Measurements from ENCODE around the gene POC5.
"Not testable (repeated sequence)": the region's sequence is repeated elsewhere in the genome, so short reads cannot be mapped to it uniquely, and the experiment has no call there.

Gene POC5, protein sequence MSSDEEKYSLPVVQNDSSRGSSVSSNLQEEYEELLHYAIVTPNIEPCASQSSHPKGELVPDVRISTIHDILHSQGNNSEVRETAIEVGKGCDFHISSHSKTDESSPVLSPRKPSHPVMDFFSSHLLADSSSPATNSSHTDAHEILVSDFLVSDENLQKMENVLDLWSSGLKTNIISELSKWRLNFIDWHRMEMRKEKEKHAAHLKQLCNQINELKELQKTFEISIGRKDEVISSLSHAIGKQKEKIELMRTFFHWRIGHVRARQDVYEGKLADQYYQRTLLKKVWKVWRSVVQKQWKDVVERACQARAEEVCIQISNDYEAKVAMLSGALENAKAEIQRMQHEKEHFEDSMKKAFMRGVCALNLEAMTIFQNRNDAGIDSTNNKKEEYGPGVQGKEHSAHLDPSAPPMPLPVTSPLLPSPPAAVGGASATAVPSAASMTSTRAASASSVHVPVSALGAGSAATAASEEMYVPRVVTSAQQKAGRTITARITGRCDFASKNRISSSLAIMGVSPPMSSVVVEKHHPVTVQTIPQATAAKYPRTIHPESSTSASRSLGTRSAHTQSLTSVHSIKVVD

DNA sequence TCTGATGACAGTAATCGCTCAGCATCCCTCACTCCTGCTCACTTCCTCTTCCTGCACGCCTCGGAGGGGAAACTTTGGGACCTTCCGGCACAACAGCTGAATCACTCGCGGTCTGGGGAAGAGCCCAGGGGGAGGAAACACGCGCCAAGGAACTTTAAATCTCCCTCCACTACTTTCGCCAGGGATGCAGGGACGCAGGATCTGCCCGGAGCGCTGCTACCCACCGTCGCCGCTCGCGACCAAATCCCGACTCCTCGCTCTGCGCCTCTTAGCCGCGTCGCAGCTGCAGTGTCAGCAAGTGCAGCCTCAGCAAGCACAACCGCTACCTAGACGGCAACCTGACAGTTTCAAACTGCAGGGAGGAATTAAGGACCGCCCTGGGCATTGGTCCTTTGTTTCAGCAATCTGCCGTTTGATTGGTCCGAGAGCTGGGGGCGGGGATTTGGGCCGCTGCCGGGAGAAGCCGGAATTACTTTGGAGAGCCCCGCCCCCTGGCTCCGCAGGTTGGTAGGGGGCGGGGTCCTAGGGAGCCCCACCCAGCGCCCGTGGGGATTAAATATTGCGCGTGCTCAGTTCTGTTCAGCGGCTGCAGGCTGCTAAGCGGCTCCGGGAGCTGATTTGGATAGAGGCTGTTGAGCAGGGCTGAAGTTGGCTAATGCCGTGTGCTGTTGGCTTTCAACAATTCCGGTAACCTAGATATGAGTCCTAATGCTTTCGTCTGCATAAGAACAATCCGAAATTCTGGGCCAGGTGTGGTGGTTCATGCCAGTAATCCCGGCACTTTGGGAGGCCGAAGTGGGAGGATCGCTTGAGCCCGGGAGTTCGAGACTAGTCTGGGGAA, at the start of gene POC5:
TSS of gene POC5 (minus strand) at position 356 of the 841 bp plus-strand sequence. CDS start 4,500 bp downstream, outside the sequence.
- peak; percentile 99 for DNase-seq

DNA sequence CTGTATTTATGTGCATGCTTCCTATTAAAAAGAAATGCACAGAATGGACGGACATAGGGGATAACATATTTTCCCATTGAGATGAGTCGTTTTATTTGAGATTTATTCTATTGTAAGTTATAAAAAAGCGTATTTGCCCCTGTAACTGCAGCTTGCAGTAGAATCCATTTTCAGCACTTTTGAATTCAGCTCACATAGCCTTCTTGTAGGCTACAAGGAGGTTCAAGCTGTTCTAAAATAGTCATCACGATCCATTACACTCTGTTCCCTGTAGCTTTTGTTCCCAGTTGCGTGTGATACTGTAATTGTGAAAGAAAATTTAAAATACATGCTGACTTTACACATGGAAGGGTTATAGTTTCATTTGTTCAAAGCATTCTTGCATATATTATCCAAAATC, 40.9 kb upstream of the POC5 start:
- no peak for DNase-seq

DNA sequence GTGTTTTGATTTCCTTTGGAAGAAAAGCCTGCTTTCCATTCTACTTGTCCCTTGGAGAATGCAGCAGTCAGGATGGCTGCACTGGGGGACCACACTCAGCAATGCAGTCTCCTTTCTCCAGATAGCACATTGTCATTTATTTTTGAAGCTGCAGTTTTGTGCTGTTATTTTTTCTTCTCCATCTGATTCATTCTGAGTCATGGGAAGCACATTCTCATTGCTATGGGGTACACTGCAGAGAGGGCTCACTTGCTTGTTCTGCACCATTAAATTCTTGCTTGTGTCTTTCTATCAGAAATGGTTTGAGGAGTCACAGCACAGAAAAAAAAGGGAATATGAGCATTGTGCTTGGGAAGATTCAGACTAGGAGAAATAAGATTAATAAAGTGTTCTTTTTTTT, 39.7 kb upstream of the POC5 start:
- no peak for DNase-seq

DNA sequence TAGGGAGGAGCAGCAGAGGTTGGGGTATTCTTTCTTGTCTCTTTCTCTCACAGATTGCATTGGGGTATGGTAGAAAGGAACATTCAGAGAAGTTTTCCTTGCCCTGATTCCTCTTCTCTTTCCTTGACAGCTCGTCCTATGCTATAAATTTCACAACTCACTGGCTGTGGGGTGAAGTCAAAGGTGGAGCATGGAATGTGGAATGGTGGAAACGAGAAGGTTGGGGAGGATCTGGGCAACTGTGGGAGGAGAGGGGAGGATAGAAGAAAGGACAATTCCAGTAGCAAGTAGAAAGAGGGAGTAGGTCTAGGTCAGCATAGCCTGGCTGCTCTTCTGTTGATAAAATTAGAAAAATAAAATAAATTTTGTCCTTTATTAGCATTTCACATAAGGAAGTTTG, 39.0 kb upstream of the POC5 start:
- no peak for DNase-seq

DNA sequence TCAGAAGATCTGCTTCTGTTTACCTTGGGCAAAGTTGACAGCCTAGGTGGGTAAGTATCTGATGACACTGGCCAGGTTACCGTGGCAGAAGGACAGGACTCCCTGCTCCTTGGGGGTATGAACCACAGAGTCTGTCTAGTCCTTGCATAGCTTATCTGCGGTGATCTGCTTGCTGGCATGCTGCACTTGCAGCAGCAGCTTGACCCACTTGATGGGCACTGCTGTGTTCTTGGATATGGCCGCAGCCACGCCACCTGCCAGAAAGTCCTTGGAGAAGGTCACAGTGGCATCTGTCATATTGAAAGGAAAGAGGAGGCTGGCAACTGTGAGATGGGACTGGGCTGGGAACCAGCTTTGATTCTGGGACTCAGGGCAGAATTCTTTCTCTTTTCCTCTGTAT, 35.9 kb upstream of the POC5 start:
- no peak for DNase-seq

DNA sequence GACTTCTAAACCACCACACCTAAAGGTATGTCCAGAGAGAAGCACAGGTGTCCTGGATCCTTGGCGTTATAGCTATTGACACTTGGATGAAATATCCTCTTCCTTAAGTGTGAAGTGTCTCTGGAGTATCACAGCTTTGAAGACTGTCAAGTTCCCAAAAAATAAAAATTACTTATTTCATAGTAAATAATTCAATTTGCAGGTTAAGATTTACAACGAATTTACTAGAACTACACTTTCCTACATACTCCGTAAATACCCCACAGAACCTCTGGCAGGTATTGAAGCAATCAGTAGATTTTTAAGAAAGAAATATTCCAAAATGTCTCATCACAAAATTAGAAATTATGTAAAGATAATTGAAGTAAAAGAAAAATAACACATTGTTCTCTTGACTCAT, 27.1 kb upstream of the POC5 start:
- no peak for DNase-seq

DNA sequence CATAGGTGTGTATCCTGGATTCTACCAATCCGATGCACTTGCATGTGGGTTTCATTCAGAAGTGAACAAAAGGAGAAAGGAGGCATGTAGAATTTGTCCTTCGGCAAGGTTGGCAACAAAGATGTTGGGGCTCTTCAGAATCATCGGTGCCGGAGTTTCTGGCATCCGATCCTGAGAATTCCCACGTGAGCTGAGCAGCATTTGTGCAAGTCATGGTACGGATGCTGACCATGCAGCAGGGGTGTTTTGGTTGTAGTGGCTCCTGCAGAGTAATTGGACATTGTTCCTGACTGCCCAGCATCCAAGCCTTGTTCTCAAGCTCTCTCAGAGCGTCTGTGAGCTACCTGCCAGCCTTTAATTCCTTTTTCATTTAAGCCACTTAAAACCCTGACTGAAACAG, 19.0 kb upstream of the POC5 start:
- no peak for DNase-seq

DNA sequence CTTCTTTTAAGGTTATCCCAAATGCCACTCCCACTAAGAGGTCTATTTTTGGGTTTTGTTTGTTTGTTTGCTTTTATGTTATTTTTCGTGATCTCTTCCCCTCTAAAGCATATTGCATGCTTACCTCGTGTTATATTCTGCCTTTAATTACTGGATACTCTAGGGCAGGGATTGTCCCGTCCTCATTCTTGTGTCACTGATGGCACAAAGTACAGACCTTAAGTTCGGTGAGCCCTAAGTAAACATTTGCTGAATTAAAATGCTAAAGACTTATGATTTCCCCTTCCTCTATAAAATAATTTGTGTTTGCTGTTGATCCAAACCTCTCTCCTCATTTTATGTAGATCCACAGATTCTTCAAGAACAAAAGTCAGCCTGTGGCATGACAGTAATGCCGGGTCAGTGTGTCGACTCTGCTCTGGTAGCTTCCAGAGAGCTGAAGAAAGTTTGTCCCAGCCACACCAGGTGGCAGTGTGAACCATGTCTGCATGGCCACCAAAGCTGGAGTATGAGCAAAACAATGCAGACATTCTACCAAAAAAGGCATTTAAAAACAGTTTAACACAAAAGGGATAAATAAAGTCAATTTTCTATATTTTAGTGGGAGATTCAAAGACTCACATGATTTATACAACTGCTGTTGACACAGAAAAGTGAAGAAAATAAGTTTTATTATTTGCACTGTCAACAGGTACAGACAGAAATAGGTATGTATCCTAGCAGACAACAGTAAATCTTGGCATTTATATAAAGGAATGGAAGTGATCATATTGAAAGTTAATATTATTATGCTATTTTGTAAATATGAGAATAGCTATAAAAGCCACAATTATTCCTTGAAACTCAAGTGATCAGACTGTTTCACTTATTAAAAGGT, 17.9 kb upstream of the POC5 start:
- no peak for DNase-seq

DNA sequence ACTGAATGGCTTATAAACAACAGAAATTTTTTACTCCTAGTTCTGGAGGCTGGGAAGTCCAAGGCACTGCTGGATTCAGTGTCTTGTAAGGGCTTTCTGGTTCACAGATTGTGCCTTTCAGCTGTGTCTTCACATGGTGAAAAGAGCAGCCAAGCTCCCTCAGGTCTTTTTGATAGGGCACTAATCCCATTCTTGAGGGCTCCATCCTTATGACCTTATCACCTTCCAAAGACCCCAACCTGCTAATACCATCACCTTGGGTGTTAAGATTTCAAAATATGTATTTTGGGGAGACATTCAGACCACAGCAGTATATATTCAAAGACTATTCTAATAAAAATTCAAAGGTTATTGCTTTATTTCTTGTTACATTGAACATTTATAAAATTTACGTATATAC, 16.5 kb upstream of the POC5 start:
- no peak for DNase-seq

DNA sequence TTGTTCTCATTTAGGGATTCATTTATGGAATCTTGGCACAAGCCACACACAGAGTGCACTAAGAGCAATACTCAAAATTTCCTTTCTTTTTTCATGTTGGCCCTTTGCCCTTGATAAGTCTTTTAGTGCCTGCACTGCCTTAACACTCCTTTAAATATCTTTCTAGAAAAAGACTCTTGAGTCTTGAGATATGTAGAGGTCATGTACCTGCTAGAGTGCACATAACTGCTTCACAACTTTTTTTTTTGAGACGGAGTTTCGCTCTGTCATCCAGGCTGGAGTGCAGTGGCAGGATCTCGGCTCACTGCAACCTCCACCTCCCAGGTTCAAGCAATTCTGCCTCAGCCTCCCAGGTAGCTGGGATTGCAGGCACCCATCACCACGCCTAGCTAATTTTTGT, 14.3 kb upstream of the POC5 start:
- not testable (repeated sequence) for DNase-seq

DNA sequence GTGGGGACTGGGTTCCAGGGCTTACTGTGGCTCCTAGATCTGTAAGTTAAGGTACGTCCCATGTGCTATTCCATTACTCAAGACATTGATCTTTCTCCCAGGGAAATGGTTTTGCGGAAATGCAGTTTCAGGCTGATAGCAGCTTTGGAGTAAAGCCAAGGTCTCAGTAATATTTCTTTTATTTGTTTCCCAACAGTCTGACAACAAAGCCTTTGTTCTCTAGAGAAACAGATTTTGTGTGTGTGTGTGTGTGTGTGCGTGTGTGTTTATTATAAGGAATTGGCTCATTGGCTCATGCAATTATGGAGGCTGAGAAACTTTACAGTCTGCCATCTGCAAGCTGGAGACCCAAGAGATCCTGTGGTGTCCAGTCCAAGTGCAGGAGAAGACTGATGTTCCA, 12.1 kb upstream of the POC5 start:
- no peak for DNase-seq

DNA sequence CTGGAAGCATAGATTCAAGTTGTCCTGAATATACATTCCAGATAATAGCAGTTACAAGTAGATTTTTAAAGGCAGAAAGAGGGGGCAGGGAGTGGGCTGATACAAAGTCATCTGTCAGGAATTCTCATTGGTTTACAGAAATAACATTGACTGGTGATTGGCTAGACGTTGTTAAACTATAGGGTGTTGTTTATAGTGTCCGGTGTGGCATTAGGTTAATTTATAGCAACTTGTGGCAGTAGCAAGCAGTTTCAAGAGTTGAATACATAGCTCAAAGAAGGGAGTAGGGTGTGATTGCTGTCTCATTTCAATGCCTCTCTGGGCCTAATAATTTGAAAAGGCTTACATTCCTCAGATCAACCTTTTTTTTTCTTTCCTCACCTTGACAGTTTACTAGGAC, 10.7 kb upstream of the POC5 start:
- no peak for DNase-seq

DNA sequence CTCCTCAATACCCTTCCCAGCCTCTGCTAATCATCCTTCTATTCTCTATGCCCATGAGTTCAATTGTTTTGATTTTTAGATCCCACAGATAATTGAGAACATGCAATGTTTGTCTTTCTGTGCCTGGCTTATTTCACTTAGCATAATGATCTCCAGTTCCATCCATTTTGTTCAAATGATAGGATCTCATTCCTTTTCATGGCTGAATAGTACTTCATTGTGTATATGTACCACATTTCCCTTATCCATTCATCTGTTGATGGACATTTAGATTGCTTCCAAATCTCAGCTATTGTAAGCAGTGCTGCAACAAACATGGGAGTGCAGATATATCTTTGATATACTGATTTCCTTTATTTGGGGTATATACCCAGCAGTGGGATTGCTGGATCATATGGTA, 9.0 kb upstream of the POC5 start:
- DNase-seq, result not testable (repeated sequence)

DNA sequence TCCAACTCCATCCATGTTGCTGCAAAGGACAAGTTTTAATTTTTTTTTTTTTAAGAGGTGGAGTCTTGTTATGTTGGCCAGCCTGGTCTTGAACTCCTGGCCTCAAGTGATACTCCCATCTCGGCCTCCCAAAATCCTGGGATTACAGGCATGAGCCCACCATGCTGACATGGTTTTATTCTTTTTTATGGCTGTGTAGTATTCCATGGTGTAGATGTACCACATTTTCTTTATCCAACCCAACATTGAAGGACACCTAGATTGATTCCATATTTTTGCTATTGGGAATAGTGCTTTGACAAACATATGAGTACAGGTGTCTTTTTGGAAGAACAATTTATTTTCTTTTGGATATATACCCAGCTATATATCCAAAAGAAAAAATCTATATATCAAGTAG, 6.1 kb upstream of the POC5 start:
- DNase-seq, result no peak

DNA sequence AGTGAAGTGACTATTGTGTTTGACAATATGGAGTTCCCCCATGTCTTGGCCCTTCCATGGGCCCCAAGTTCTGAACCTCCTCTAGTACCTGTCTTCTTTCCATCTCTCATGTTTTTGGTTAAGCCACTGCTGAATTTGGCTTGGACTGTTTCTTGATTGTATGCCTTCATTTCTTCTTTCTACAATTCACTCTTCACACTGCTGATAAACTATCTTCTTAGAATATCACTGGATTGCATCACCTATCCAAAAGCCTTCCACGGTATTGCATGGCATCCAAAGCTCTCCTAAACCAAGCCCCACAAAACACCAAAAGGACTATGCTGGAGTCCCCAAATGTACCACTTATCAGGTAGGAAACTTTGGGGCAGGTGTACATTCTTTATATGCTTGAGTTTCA, 4.3 kb upstream of the POC5 start:
- DNase-seq, result no peak

DNA sequence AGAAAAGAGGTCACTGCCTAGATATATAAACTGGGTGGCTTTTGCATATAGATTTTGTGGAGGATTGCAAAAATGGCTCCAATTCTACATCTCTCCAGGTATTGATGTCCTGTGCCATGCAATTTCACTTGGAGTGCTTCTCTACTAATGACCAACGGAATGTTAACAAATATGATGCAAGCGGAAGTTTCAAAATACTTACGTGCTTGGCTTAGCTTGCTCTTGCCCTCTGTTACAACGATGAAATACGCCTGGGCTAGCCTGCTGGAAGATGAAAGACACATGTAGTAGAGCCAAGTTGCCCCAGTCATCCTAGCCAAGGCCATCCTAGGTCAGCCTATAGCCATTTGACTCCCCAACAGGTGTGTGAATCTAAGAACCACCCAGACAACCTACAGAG, 3.6 kb upstream of the POC5 start:
- DNase-seq, result no peak

DNA sequence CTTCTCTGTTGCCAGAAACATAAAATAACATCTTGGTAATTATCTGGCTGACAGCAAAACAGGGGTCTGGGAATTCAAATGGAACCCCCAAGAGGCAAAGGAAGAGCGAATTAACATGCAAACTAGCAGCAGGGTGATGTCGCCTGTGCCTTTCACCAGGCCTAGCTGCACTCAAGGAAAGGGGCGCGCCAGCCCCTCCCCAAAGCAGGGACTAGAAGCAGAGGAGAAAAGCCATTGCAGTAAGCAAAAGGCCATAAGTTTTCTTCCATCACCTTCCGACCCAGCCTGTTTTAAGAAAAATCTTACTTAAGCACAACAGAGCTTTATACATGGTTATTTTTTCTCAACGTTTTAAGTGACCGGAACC, 539 bp downstream of the POC5 start:
- DNase-seq, result no peak

DNA sequence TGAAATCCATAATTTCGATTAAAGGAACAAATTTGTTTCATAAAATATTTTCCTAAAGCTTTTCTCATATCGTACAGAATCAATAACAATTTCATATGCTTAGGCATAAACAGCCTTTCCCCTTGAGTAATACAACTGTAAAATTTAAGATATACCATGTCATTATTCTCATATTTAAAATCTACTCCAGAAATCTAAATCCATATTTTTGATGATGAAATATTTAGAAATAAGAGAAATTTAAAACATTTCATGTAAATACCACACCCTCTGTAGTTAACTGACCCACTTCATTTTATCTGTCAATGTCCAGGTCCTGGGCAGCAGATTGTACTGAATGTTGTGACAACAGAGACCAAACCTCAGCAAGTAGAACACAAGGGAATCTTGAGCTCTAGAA, 5.1 kb downstream of the POC5 start:
- DNase-seq, result no peak

DNA sequence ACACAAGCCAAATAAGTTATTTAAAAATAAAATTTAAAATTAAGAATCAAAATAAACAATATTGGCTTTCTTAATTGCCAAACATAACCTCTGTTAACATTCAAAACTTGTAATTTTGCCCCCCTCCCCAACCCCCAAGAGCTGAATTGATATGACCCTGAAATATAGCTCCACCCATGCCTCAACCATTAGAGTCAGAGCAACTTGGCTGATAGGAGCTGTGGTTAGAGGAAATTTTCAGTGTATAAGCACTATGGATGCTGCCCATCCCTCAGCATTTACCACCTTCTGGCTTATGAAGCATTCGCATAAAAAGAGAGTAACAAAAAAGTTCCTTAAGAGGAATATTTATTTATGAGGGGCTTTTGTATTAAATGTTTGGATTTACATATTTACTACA, 6.1 kb downstream of the POC5 start:
- DNase-seq, result no peak

DNA sequence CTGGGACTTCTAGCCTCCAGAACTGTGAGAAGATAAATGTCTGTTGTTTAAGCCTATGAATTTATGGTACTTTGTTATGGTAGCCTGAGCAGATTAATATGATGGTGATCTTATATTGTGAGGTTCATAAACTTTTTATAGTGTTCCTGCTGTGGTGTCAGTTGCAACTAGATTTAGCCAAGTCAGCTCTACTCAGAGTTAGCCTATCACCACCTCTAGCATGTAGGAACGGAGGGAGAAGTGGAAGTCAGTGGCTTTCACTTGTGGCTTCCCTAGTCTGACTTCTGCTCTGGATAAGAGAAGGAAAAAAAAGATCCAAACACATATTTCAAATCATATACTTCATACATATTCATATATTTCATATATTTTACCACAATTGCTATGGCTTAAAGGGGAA, 6.6 kb downstream of the POC5 start:
- DNase-seq, result no peak

DNA sequence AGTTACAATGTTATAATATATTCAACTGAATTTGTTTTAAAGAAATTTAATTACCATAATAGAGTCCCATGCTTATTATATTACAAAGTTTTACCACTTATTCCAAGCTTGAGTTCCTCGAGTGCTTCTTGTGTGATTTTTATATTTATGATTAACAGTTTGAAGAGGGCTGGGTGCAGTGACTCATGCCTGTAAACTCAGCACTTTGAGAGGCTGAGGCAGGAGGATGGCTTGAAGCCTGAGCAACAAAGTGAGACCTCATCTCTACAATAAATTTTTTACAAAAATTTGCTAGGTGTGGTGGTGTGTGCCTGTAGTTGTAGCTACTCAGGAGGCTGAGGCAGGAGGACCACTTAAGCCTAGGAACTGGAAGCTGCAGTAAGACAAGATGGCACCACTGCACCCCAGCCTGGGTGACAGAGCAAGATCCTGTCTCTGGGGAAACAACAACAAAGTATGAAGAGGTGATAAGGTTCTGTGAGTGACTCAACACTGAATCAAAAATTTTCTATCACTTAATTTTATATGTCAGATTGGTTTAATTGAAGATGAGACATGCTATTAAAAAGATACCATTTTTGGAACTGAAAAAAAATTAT, 9.2 kb downstream of the POC5 start:
- no peak for DNase-seq

DNA sequence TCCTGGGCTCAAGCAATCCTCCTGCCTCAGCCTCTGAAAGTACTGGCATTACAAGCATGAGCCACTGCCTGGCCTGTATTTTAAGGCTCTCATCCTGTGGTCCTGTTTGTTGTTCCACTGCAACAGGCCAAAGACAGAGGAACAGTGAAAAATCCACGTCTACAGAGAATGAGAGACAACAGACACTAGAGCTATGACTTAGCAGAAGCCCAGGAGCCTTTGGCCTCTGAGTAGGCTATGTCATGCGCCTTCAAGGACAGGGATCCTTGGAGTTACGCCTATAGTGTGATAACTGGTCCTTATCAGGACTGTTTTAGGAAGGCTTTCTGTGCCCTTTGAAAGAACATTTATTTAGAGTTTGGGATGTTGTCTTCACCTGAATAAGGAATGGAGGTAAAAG, 10.5 kb downstream of the POC5 start:
- no peak for DNase-seq

DNA sequence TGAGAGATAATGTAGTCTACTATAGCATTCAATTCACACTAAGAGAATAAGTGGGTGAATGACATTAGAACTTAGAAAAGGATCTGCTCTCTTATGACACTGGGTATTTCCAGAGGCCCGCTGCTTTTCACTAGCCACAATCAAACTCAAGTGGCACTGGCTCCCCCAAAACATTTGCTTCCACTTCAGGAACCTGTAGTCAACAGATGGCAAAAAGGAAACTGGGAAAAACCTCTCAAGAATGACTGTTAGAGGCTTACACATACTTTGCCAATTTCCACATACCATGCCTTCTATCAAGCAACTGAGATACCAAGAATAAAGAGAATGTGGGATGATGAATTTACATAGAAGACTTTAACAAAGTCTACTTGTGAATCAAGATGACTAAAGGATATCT, 11.2 kb downstream of the POC5 start:
- DNase-seq, result no peak
